Measurements from ENCODE around the gene SOX11. TPM values are rescaled to one million over a fixed set of nuclear protein-coding genes. Genes with fewer than 3 reads are reported as not detected.

Gene SOX11
- total RNA-seq, 1 donor from 2014 or later = 6.6 TPM

- DNase-seq = peak; percentile 26
Observed at GRCh38 chr2:5692561-5693286, 540 bp downstream of the SOX11 start.

GRCh38 chr2:5693287-5694201 is 1.4 kb downstream of the SOX11 start:
- DNase-seq = peak; percentile 15

- no peak for DNase-seq
Observed at GRCh38 chr2:5694306-5694705, 2.1 kb downstream of the SOX11 start.

DNA sequence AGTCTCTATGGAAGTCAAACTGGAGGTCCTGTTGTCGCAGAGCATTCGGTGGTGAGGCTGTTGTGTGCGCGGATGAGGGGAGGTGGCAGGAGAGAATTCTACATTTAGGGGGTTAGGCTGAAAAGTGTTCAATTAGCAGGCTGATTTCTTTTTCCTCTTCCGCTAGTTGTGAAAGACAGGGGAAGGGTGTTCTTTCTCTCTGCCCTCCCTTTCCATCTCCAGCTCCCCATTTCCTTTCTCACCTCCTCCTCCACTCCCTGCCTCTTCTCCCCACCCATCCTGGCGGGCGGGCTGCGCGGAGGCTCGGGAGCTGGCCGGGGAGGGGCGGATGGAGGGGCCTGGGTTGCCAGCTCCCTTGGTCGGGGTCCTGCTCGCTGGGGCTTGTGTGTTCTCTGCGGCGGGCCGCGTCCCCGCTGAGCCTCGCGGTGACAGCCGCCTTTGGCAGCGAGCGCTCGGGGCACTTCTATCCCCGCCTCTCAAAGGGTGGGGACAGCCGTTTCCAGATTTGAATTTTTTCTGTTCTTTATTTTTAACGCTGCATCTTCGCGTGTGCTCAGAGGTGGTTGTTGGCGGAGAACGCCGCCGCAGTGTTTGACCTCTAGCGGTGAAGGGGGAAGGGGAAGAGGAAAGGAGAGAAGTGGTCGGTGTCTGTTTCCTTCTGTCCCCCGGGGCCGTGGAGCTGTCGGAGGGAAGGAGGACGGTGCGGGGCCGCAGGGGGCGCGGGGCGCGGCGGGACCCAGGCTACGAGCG is 3.6 kb downstream of the SOX11 start:
- DNase-seq = peak; percentile 39

DNA sequence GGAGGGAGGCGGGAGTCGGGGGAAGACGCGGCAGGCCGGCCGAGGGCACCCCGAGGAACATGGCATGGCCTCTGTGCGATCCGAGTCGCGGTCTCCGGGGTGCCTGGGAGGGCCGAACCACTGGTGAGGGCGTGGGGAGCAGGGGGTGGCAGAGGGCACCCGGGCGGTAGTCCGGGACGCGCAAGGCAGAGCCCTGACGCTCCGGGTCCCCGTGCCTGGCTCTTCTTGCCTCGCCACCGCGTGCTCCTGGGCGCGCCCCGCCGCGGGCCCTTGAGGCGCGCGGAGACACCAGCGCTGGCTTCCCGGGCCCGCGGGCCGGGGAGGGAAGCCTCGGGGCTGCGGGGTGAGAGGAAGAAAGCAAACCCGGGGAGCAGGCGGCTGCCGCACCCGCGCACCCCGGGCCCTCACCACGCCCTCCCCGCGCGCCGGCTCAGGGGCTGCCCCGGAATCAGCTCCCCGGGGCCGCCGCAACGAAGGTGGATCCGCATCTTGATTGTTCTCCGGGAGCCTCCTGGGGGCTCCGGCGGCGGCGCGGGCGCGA is 4.3 kb downstream of the SOX11 start:
- DNase-seq = no peak

DNA sequence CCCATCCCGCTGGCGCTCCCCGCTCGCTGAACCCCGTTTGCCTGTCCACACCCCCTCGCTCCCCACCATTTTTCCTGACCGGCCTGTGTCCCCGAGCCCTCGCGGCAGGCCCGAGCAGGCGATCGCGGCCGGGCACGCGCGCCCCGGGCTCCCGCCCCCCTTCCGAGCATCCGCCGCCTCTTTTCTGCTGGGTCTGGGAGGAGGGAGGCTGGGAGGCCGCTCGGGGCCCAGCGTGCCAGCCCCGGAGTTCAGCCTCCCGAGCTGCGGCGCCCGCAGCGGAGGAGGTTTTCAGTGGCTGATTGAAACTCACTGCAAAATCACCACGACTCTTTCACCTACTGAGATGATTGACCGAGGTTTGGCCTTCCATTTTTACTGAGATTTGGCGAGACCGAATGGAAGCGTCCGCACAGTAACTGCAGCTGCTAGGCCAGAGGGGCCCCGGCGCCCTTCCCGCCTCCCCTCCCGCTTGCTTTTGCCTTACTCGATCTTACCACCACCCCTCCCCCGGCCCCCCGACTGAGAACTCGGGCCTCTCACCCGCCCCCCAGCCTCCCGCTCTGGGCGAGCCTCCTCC is 4.8 kb downstream of the SOX11 start:
- DNase-seq = peak; percentile 30

GRCh38 chr2:5697562-5697961 is 5.4 kb downstream of the SOX11 start:
- DNase-seq = no peak

- DNase-seq = no peak
Observed at GRCh38 chr2:5698134-5698533, 6.0 kb downstream of the SOX11 start.

DNA sequence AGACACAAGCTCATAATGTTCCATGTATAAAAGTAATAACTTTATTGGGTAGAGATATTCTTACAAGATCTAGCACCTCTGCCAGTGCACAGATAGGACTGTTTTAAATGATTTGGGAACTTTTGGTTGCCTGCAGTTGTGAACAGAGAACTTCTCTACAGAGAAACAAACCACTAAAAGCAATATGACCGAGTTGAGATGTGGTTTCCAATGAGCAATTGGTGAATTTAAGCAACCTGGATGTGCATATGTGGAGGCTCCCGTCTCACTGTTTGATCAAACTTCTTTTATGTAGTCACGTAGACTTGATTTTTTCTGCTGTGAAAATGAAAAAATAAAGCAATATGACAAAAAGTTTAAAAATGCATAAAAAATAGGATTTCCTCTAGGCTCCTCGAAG is 7.8 kb downstream of the SOX11 start:
- DNase-seq = no peak

DNA sequence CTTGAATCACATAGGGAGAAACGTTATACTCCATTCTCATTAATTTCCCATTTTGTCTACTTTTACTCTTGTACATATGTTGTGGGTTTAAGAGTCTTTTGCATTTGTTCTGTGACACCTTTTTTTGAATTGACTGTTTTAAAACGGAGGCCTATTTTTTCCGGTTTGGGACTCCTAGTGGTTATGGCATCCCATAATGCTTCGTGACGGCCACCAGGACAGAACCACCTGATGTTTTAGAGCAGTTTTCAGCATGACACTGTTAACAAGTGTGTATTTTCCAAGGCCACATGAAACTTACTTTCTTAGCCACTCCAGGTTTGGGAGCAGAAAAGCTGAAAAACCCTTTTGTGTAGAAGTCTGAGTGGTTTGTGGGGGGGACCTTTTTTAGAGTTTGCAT is 8.4 kb downstream of the SOX11 start:
- DNase-seq = no peak

GRCh38 chr2:5701266-5701665 is 9.1 kb downstream of the SOX11 start:
- no peak for DNase-seq

DNA sequence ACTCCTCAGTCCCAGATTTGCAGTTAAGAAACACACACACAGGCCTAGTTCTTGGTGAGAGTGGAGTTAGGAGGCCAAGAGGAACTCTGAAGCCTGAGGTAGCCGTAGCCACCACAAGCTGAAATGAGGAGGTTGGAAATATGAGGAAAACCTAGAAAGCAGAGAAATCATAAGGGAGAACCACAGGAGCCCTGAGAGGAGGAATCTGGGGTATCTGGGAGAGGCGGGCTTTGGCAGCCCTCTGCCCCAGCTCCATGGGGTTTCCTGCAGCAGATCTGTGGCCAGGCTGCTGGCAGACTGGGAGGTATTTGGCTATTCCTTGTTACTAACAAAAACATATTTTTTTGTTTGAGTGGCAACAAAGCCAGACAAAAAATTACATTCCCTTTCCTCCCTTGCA is 11.0 kb downstream of the SOX11 start:
- DNase-seq = no peak

- no peak for DNase-seq
Observed at GRCh38 chr2:5705490-5705889, 13.3 kb downstream of the SOX11 start.

DNA sequence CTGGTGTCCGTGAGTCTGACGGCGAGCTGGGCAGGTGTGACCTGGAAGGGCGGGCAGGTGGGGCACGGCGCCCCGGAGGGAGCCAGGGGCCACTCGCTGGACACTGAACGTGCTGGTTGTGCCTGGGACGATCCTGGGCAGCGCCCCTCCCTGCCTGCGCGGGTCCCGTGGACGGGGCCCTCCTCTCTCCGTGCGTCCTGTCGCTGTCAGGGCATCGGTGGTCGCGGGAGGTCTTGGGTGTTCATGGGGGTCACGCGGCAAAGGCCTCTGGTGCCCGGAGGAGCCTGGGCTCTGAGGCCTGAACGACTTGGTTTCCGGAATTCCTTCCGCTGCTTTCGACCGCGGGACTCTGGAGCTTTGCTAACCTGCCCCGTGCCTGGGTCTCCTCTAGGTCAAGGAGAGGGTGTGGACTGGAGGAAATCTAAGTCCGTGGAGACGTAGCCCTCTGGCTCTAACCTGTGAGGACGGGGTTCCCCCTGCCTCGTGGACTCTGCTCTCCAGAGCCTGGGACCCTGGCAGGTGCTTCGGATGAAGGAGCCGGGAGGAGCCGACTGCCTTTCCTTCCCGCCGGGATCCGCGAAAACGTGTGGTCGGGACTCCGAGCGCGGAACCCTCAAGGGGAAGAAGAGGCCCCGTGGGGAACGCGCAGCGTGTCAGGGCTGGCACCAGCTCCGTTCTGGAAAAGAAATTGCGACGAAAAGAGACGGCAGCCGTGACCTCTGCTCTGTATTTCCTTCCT is 14.7 kb downstream of the SOX11 start:
- no peak for DNase-seq

- no peak for DNase-seq
Observed at GRCh38 chr2:5710615-5711014, 18.4 kb downstream of the SOX11 start.

DNA sequence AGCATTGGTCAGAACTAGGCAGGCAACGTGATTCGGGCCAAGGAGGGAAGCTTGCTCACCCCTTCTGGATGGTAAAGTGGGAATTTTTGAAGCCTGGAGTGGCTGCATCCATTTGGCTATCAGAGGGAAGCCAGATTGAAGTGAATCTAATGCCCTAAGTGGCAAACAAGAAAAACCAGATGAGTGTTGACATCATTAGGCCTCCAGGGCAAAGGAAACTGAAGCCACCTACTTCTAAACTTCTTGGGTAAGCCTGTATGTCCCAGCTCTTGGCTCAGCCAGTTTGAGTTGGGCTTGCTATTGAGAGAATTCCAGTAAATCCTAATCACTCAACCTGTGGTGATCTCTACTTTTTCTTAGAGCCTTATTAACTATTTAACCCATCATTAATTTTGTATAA is 20.9 kb downstream of the SOX11 start:
- DNase-seq = no peak

DNA sequence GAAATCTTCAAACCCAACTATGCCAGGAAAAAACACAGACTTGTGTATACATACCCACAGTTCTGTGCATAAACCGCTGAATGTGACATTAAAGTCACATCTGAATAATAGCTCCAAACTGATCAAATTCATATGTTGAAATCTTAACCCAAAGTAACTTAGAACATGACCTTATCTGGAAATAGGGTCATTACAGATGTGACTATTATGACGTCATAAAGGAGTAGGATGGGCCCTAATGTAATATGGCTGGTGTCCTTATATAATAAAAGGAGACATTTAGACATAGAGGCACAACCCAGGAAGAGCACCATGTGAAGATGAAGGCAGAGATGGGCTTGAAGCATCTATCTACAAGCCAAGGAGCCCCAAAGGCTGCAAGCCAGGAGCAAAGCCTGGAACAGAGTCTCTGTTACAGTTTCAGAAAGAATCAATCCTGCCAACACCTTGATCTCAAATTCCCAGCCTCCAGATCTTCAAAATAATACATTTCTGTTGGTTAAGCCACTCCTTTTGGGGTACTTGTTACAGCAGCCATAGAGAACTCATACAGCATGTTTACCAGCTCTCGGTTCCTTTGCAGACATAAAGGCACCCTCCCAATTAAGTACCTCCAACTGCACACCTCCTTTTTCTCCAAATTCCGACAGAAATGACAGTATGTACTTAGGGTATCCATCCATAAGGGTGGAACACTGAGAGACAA is 27.6 kb downstream of the SOX11 start:
- DNase-seq = no peak

DNA sequence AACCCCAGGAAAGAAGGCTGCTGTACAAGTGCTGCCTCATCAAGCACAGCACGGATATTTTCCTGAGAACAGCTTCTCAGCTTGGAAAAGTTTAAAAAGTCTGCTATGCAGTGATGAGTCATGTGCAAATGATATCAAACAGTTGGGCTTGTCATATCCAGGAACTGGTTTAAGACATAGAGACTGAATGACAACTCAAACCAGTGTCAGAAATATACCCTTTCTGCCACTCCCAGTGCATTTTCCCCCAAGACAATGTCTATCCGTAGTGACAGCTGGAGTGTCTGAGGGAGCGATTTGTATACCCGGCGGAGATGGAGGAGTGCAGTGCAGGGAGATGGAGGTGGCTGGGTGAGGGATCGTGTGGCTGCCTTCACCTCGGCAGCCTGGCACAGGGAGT is 28.2 kb downstream of the SOX11 start:
- no peak for DNase-seq

GRCh38 chr2:5722236-5722635 is 30.1 kb downstream of the SOX11 start:
- DNase-seq = no peak

DNA sequence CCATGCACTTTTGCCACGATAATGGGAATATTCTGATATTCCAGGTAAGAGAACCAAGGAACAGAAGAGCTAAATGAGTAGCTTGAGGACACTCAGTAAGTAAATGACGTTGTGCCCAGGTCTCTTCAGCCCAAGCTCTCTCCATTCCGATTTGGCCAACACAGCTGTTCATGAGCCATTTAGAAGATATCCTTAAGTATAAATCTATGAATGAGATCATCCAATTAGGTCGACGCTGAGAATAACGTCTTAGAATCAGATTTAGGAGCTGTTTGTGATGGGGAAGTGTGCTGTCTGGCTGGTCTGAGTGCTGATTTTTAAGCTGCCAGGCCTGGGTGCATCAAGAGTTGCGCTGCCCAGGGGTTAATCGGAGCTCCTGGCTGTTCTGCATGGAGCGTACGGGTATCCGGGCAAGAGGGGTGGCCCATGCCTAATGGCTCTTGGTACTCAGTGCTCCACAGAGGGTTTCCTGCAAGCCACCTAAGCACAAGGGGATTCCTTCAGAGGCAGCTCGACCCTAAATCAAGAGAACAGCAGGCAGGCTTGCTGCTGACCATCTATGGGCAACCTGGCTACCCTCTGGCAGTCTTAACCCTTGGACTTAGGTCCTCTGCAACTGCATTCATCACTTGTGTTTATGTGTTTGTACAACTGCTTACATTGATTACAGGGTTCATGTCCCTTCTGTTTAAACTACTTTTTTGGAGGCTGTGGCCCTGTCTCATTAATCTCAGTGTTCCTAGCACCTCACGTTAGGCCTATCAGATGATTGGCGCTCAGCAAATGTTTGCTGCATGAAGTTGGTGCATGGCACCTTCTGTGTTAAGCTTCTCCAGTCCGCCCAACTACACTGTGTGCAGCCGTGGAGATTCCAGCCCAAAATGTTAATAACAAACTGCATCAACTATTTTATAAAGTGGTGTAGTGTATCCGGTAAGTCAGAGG is 31.9 kb downstream of the SOX11 start:
- DNase-seq = no peak

Data from skin of body (tissue), 2 donors.